ENCODE results near the gene TNFRSF12A. TPM values are rescaled to one million over a fixed set of nuclear protein-coding genes. Genes with fewer than 3 reads are reported as not detected.

The TNFRSF12A gene
- polyA plus RNA-seq, 1 experiment: 282 TPM

- no peak for TF ChIP-seq CTCF (IDR thresholded peaks at IDR 0.05; ENCODE audit: insufficient read depth, low read depth, low read length)
- DNase-seq (ENCODE audit: low read depth): no peak
- H3K27me3 ChIP-seq (ENCODE audit: control insufficient read depth, insufficient read depth, low read length): peaks cover 11% of the 10 kb centered on the region
- no peak overlapping the region for H3K4me3 ChIP-seq (ENCODE audit: low read depth, low read length)
- ChIA-PET CTCF (interaction anchor here (0.8 to 9.4 kb wide), 18 partner anchors 8 to 100 kb away, joined by 3 to 97 read pairs (median 5); partner anchors contain the start of genes BICDL2, CLDN9, HCFC1R1 and MMP25), POLR2A (no interaction called here)
- peaks cover 17% of the 10 kb centered on the region for H3K36me3 ChIP-seq (ENCODE audit: control insufficient read depth, insufficient read depth, low read length)
Observed at GRCh38 chr16:3028716-3029319, 8.7 kb downstream of the TNFRSF12A start.

- Histone ChIP-seq H3K27me3 (ENCODE audit: control insufficient read depth, insufficient read depth, low read length) (peaks cover 15% of the 10 kb centered on the region), H3K4me3 (ENCODE audit: low read depth, low read length) (no peak overlapping the region), H3K36me3 (ENCODE audit: control insufficient read depth, insufficient read depth, low read length) (peaks cover 17% of the 10 kb centered on the region)
- CTCF ChIA-PET: interaction anchor here (1.1 to 9.4 kb wide), 14 partner anchors 8 to 122 kb away, joined by 3 to 97 read pairs (median 8); partner anchors contain the start of genes HCFC1R1, MMP25, THOC6 and TNFRSF12A
- POLR2A ChIA-PET: no interaction called here
- no peak for TF ChIP-seq CTCF (IDR thresholded peaks at IDR 0.05; ENCODE audit: insufficient read depth, low read depth, low read length)
- DNase-seq (ENCODE audit: low read depth): no peak
Observed at GRCh38 chr16:3029491-3030221, 9.5 kb downstream of the TNFRSF12A start.

- Histone ChIP-seq H3K4me3 (ENCODE audit: low read depth, low read length) (no peak overlapping the region), H3K36me3 (ENCODE audit: control insufficient read depth, insufficient read depth, low read length) (peaks cover 16% of the 10 kb centered on the region), H3K27me3 (ENCODE audit: control insufficient read depth, insufficient read depth, low read length) (peaks cover 22% of the 10 kb centered on the region)
- no peak for TF ChIP-seq CTCF (IDR thresholded peaks at IDR 0.05; ENCODE audit: insufficient read depth, low read depth, low read length)
- CTCF ChIA-PET: interaction anchor here (0.6 to 9.4 kb wide), 23 partner anchors 9 to 122 kb away, joined by 3 to 97 read pairs (median 6); partner anchors contain the start of genes HCFC1R1, MMP25, THOC6 and TNFRSF12A
- POLR2A ChIA-PET: no interaction called here
- DNase-seq (ENCODE audit: low read depth): no peak
Observed at GRCh38 chr16:3030222-3031212, 10.3 kb downstream of the TNFRSF12A start.

GRCh38 chr16:3032624-3033023 lies 12.5 kb downstream of the TNFRSF12A start:
- no peak for DNase-seq (ENCODE audit: low read depth)
- Histone ChIP-seq H3K36me3 (ENCODE audit: control insufficient read depth, insufficient read depth, low read length) (no peaks in the 10 kb centered on the region), H3K27me3 (ENCODE audit: control insufficient read depth, insufficient read depth, low read length) (peaks cover 36% of the 10 kb centered on the region), H3K4me3 (ENCODE audit: low read depth, low read length) (no peak overlapping the region)
- ChIA-PET CTCF (interaction anchor here (1.1 to 9.4 kb wide), 13 partner anchors 10 to 136 kb away, joined by 3 to 97 read pairs (median 7); partner anchors contain the start of genes HCFC1R1, MMP25, THOC6 and TNFRSF12A), POLR2A (no interaction called here)
- TF ChIP-seq CTCF (IDR thresholded peaks at IDR 0.05; ENCODE audit: insufficient read depth, low read depth, low read length): no peak
